GM13977 (cell line): Measurements from ENCODE around the gene IFNE.

Experiments used
- DNase-seq: peaks from one replicate; pipeline ENCODE4 v3.0.0; 2012; ENCODE audit warnings: low spot score
- CTCF ChIP-seq: IDR thresholded peaks from 2 replicates; pipeline ENCODE4 v1.5.1; 2012; ENCODE audit warnings: mild to moderate bottlenecking, control low read depth; ENCODE audit not compliant: insufficient read depth; ENCODE audit errors: extremely low read depth, missing control alignments
- in situ Hi-C: fragments of 300-500 bp; cut with MboI; formaldehyde crosslinking; loops from one replicate; pipeline ENCODE4 v1.12.0; 2022; ENCODE audit warnings: low sequenced_read_pairs, low pct_unique_long_range_greater_than_20kb, mixed read lengths, inconsistent platforms; ENCODE audit not compliant: unreplicated experiment

The IFNE gene

GRCh38 chr9:21522348-21522747 lies 40.2 kb upstream of the IFNE start:
- in situ Hi-C loops, result no loop called here
- no peak for TF ChIP-seq CTCF

GRCh38 chr9:21521448-21521847 lies 39.3 kb upstream of the IFNE start:
- in situ Hi-C loops, result no loop called here
- no peak for TF ChIP-seq CTCF
- no peak for DNase-seq

More at GRCh38 chr9:21522348-21522747, 40.2 kb upstream of the IFNE start:
- no peak for DNase-seq

DNA sequence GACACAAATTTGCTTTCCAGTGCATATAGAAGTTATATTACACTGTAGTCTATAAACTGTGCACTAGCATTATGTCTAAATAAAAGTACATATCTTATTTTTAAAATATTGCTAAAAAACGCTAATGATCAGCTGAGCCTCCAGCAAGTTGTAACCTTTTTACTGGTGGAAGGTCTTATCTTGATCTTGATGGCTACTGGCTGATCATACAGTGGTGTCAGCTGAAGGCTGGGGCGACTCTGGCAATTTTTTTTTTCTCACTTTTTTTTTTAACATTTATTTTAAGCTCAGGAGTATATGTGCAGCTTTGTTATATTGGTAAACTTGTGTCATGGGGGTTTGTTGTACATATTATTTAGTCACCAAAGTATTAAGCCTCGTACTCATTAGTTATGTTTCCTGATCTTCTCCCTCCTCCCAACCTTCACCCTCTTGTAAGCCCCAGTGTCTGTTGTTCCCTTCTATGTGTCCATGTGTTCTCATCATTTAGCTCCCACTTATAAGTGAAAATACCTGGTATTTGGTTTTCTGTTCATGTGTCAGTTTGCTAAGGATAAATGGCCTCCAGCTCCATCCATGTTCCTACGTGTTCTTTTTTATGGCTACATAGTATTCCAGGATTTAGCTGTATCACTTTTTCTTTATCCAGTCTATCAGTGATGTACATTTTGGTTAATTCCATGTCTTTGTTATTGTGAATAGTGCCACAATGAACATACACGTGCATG lies 38.6 kb upstream of the IFNE start:
- DNase-seq, result no peak
- TF ChIP-seq CTCF, result no peak
- in situ Hi-C loops, result no loop called here

DNA sequence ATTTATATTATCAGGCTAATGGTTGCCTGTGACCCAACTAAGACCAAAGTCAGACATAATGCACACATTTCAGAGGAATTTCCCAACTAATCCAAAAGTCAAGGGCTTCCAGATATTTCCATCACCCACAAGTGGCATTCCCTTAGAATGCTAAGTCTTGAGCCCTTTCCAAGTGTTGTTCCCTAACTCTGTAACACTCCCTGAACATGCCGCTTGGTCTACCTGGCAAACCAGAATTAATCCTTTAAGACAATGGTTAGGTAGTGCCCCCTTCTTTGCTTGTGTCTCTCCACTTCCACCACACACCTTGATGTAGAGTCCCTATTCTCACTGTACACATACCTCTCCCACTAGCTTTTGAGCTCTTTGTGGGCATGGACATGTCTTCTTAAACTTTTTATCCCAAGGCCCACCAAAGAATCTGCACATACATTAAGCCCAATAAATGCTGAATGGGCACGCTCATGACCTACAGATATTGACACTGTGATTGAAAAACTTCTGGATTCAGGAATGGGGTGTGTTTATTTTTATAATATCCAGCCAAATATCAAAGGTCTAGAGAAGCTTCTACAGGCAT lies 37.8 kb upstream of the IFNE start:
- no peak for TF ChIP-seq CTCF
- DNase-seq, result no peak
- in situ Hi-C loops, result no loop called here

DNA sequence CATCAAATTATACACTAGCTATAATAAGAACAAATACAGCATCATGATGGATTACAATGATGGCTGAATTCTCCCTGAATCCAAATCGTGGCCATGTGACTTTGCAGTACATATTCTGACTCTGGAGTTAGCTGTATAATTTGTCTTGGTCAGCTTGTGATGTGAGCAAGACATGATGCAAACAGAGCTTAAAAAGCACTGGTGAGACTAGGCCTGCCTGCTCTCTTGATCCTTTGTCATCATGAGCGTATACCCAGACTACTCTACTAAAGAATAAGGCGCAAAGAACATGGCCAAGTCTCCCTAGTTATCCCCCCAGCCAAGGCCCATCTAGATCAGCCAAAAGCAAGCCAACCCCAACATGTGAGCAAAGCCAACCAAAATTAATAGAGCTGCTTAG lies 34.7 kb upstream of the IFNE start:
- DNase-seq, result no peak
- in situ Hi-C loops, result no loop called here
- TF ChIP-seq CTCF, result no peak

- no peak for DNase-seq
- no peak for TF ChIP-seq CTCF
- in situ Hi-C loops, result no loop called here
These were observed 31.3 kb upstream of the IFNE start for GRCh38 chr9:21513431-21513830.
